Measurements from ENCODE around the gene HM13. TPM values are rescaled to one million over a fixed set of nuclear protein-coding genes. Genes with fewer than 3 reads are reported as not detected.
"Not testable (repeated sequence)": the region's sequence is repeated elsewhere in the genome, so short reads cannot be mapped to it uniquely, and the experiment has no call there.

HM13 gene
- total RNA-seq, 6 experiments from 2014 or later, result 265 to 332 (median 284) TPM

DNA sequence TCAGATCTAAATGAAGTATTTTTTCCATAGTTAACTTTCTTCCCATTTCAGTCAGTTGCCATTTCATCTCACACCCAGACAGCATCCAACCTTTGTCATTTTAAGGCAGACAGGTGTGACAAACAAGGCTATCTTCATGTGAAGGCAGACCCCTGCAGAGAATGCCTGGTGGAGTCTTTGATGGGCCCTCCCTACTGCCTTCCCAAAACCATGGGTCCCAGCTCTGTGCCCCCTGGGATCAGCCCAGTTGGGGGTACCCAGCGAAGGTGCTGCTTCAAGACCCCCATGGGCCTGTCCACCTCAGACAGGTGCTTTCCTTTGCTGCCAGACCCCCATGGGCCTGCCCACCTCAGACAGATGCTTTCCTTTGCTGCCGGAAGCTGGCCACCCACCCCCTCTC lies 62.5 kb downstream of the HM13 start:
- TF ChIP-seq, protein P1, sequence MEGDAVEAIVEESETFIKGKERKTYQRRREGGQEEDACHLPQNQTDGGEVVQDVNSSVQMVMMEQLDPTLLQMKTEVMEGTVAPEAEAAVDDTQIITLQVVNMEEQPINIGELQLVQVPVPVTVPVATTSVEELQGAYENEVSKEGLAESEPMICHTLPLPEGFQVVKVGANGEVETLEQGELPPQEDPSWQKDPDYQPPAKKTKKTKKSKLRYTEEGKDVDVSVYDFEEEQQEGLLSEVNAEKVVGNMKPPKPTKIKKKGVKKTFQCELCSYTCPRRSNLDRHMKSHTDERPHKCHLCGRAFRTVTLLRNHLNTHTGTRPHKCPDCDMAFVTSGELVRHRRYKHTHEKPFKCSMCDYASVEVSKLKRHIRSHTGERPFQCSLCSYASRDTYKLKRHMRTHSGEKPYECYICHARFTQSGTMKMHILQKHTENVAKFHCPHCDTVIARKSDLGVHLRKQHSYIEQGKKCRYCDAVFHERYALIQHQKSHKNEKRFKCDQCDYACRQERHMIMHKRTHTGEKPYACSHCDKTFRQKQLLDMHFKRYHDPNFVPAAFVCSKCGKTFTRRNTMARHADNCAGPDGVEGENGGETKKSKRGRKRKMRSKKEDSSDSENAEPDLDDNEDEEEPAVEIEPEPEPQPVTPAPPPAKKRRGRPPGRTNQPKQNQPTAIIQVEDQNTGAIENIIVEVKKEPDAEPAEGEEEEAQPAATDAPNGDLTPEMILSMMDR (IDR thresholded peaks at IDR 0.05), result no peak
- no peak for DNase-seq
- H3K4me3 Mint-ChIP-seq, result no peak overlapping the region
- H3K27ac Mint-ChIP-seq, result no peak overlapping the region
- H3K27me3 Mint-ChIP-seq (ENCODE audit: insufficient read depth), result peaks cover 12% of the 10 kb centered on the region
- H3K36me3 Mint-ChIP-seq (ENCODE audit: low read depth), result peaks cover 14% of the 10 kb centered on the region; the same call in 1 of the 2 replicates
- peaks cover 28% of the 10 kb centered on the region for H3K4me1 Mint-ChIP-seq (ENCODE audit: low read depth)
- peaks cover 7% of the 10 kb centered on the region; the same call in 1 of the 2 replicates for H3K9me3 Mint-ChIP-seq

DNA sequence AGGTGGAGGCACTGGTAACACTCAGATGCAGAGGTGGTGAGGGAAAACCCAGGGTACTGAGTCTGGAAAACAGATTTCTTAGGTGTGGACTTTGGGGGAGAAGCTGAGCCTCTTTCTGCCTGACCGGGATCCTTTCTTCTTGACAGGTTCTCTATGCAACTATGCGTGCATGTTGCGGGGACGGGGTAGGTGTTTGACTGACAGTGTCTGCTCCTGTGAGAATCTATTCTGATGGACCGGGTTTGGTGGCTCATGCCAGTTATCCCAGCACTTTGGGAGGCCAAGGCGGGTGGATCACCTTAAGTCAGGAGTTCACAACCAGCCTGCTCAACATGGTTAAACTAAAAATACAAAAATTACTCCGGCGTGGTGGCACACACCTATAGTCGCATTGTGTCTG lies 63.0 kb downstream of the HM13 start:
- no peak for DNase-seq
- H3K36me3 Mint-ChIP-seq (ENCODE audit: low read depth), result peaks cover 14% of the 10 kb centered on the region; the same call in 1 of the 2 replicates
- peaks cover 12% of the 10 kb centered on the region for H3K27me3 Mint-ChIP-seq (ENCODE audit: insufficient read depth)
- TF ChIP-seq, protein P1 (IDR thresholded peaks at IDR 0.05), result no peak
- peaks cover 7% of the 10 kb centered on the region; the same call in 1 of the 2 replicates for H3K9me3 Mint-ChIP-seq
- peaks cover 23% of the 10 kb centered on the region for H3K4me1 Mint-ChIP-seq (ENCODE audit: low read depth)
- no peak overlapping the region; the same call in 1 of the 2 replicates for H3K4me3 Mint-ChIP-seq
- no peak overlapping the region for H3K27ac Mint-ChIP-seq

DNA sequence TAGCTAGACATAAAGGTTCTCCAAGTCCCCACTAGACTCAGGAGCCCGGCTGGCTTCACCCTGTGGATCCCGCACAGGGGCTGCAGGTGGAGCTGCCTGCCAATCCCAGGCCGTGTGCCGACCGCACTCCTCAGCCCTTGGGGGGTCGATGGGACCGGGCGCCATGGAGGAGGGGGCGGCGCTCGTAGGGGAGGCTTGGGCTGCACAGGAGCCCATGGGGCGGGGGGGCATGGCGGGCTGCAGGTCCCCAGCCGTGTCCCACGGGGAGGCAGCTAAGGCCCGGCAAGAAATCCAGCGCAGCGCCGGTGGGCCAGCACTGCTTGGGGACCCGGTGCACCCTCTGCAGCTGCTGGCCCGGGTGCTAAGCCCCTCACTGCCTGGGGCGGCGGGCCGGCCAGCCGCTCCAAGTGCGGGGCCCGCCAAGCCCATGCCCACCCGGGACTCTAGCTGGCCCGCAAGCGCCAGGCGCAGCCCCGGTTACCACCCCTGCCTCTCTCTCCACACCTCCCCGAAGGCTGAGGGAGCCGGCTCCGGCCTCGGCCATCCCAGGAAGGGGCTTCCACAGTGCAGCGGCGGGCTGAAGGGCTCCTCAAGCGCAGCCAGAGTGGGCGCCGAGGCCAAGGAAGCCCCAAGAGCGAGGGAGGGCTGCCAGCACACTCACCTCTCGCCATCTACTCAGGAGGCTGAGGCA lies 64.4 kb downstream of the HM13 start:
- no peak overlapping the region for H3K4me3 Mint-ChIP-seq
- peaks cover 7% of the 10 kb centered on the region for H3K27me3 Mint-ChIP-seq (ENCODE audit: insufficient read depth)
- TF ChIP-seq, protein P1 (IDR thresholded peaks at IDR 0.05), result no peak
- H3K9me3 Mint-ChIP-seq, result peaks cover 7% of the 10 kb centered on the region; the same call in 1 of the 2 replicates
- no peak overlapping the region for H3K27ac Mint-ChIP-seq
- H3K4me1 Mint-ChIP-seq (ENCODE audit: low read depth), result peaks cover 14% of the 10 kb centered on the region
- no peak for DNase-seq
- peaks cover 14% of the 10 kb centered on the region; the same call in 1 of the 2 replicates for H3K36me3 Mint-ChIP-seq (ENCODE audit: low read depth)

DNA sequence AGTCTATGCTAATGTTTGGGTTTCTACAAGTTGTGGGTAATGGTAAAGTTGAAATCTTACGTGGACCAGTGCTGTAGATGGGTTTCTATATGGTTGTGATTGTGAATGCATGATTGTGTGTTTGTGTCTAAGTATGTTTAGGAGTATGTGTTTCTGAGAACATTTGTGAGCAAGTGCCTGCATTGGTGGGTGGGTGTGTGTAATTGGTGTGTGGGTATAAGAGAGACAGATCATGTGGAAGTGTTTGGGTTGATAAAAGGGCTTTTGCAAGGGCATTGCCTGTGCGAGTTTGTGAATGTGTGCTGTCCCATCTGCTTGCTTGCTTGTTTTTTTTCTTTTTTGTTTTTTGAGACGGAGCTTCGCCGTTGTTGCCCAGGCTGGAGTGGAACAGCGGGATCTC lies 65.0 kb downstream of the HM13 start:
- Mint-ChIP-seq H3K27ac (no peak overlapping the region), H3K9me3 (0 out of 2 replicates have a peak, but pooled peaks cover 7% of the 10 kb centered on the region), H3K4me3 (no peak overlapping the region), H3K36me3 (ENCODE audit: low read depth) (peaks cover 14% of the 10 kb centered on the region; the same call in 1 of the 2 replicates), H3K4me1 (ENCODE audit: low read depth) (peaks cover 7% of the 10 kb centered on the region), H3K27me3 (ENCODE audit: insufficient read depth) (peaks cover 7% of the 10 kb centered on the region)
- TF ChIP-seq, protein P1 (IDR thresholded peaks at IDR 0.05), result no peak
- DNase-seq, result no peak

DNA sequence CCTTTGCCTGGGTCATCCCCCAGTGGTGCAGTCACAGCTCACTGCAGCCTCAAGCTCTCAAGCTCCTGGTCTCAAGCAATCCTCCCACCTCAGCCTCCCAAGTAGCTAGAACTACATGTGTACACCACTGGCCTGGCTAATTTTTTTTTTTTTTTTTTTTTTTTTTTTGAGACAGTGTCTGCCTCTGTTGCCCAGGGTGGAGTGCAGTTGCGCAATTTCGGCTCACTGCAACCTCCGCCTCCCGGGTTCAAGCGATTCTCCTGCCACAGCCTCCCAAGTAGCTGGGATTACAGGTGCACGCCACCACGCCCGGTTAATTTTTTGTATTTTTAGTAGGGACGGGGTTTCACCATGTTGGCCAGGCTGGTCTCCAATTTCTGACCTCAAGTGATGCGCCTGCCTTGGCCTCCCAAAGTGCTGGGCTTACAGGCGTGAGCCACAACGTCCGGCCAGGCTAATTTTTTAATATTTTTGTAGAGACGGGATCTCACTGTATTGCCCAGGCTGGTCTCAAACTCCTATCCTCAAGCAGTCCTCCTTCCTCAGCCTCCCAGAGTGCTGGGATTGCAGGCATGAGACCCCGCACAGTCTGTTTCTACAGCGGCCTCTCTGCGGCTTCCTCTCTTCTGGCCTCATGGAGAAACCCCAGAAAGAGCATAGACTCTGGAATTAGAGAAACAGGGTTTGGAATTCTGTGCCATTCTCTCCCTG lies 65.9 kb downstream of the HM13 start:
- not testable (repeated sequence) for H3K9me3 Mint-ChIP-seq; H3K27ac Mint-ChIP-seq; DNase-seq; H3K4me3 Mint-ChIP-seq; H3K4me1 Mint-ChIP-seq (ENCODE audit: low read depth); H3K27me3 Mint-ChIP-seq (ENCODE audit: insufficient read depth)
- peaks cover 14% of the 10 kb centered on the region; the same call in 1 of the 2 replicates for H3K36me3 Mint-ChIP-seq (ENCODE audit: low read depth)

DNA sequence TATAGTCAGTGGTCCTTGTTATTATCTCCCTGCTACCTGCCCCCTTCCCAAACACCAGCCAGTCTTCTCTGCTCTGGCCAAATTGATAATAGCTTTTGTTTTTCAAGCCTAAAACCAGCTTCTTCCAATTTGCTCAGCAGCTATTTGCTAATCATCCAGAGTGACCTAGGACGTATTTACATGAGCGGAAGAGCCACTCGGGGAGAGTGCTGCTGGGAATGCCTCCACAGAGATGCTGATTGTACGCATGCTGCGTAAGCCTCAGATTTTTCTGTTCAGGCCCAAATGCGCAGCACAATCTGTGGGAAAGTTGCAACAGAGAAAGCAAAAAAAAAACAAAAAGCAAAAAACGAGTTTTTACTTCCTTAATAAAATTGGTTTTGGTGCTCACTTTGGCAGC lies 66.5 kb downstream of the HM13 start:
- no peak overlapping the region for H3K27ac Mint-ChIP-seq
- H3K4me1 Mint-ChIP-seq (ENCODE audit: low read depth), result peaks cover 6% of the 10 kb centered on the region; the same call in 1 of the 2 replicates
- peaks cover 7% of the 10 kb centered on the region for H3K27me3 Mint-ChIP-seq (ENCODE audit: insufficient read depth)
- 0 out of 2 replicates have a peak, but pooled peaks cover 7% of the 10 kb centered on the region for H3K9me3 Mint-ChIP-seq
- TF ChIP-seq, protein P1 (IDR thresholded peaks at IDR 0.05), result no peak
- peaks cover 14% of the 10 kb centered on the region; the same call in 1 of the 2 replicates for H3K36me3 Mint-ChIP-seq (ENCODE audit: low read depth)
- H3K4me3 Mint-ChIP-seq, result no peak overlapping the region
- no peak for DNase-seq
